D721Med (cell line): ENCODE results near the gene UBE2G1.
A peak's percentile ranks its signal among the peaks of the same experiment; 100 is the strongest.

Experiments used
- DNase-seq: peaks from one replicate; pipeline ENCODE4 v3.0.0; 2011; ENCODE audit warnings: low spot score; ENCODE audit not compliant: insufficient read length
- FAIRE-seq: peaks from 2 replicates; lab custom pipeline; 2011; peaks lifted over from hg19 to GRCh38; lab: Jason Lieb, UNC
- TF ChIP-seq, protein P1 (sequence below): IDR thresholded peaks from 2 replicates; pipeline ENCODE4 v1.5.1; 2012; ENCODE audit warnings: mild to moderate bottlenecking, control low read depth; ENCODE audit not compliant: insufficient read depth; ENCODE audit errors: missing control alignments

UBE2G1 gene

GRCh38 chr17:4366327-4367063 lies at the start of gene UBE2G1:
TSS of gene UBE2G1 (minus strand) at chr17:4366675. CDS start at chr17:4366316, 359 bp downstream.
- TF ChIP-seq, protein P1, sequence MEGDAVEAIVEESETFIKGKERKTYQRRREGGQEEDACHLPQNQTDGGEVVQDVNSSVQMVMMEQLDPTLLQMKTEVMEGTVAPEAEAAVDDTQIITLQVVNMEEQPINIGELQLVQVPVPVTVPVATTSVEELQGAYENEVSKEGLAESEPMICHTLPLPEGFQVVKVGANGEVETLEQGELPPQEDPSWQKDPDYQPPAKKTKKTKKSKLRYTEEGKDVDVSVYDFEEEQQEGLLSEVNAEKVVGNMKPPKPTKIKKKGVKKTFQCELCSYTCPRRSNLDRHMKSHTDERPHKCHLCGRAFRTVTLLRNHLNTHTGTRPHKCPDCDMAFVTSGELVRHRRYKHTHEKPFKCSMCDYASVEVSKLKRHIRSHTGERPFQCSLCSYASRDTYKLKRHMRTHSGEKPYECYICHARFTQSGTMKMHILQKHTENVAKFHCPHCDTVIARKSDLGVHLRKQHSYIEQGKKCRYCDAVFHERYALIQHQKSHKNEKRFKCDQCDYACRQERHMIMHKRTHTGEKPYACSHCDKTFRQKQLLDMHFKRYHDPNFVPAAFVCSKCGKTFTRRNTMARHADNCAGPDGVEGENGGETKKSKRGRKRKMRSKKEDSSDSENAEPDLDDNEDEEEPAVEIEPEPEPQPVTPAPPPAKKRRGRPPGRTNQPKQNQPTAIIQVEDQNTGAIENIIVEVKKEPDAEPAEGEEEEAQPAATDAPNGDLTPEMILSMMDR = no peak
- FAIRE-seq (no peak), DNase-seq (peak; percentile 67)

GRCh38 chr17:4412933-4413831 lies 46.7 kb upstream of the UBE2G1 start:
- DNase-seq (peak; percentile 80), FAIRE-seq (no peak)
- TF ChIP-seq, protein P1 = peak; percentile 76

DNA sequence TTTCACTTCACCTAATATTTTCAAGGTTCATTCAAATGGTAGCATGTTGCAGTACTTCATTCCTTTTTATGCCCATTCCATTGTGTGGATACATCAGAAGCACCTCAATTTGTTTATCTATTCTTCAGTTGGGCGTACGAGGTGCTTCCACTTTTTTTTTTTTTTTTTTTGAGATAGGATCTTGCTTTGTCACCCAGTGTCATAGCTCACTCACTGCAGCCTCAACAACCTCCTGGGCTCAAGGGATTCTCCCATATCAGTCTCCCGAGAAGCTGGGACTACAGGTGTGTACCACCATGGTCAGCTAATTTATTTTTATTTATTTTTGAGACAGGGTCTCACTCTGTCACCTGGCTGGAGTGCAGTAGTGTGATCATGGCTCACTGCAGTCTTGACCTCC lies 44.7 kb upstream of the UBE2G1 start:
- FAIRE-seq (no peak), DNase-seq (no peak)

DNA sequence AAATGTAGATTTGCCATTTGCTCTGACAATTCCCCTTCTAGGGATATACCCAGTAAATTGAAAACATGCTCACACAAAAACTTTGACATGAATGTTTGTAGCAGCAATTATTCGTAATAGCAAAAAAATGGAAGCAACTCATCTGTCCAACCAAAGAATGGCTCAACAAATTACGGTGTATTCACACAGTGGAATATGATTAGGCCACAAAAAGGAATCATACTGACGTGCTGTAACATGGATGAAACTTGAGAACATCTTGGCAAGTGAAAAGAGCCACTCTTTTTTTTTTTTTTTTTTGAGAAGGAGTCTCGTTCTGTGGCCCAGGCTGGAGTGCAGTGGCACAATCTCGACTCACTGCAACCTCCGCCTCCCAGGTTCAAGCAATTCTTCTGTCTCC lies 43.2 kb upstream of the UBE2G1 start:
- no peak for DNase-seq
- no peak for FAIRE-seq
- TF ChIP-seq, protein P1 = no peak

More for the DNA sequence above, 44.7 kb upstream of the UBE2G1 start:
- TF ChIP-seq, protein P1 = no peak

DNA sequence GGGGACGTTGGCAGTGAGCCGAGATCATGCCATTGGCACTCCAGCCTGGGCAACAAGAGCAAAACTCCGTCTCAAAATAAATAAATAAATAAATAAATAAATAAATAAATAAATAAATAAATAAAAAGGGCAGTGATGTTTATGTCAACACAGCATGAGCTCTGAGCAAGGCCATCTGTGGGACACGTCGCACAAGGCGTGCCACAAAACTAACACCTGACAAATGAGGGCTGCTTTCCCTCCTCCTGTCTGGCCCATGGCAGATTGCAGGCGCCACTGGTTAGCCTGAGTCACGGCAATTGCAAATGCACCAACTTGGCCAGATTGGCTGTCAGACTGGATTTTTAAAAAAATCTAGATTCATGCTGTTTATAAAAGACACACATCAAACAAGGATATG lies 41.4 kb upstream of the UBE2G1 start:
- no peak for FAIRE-seq
- TF ChIP-seq, protein P1 = no peak
- DNase-seq = no peak

- DNase-seq = no peak
- no peak for FAIRE-seq
- TF ChIP-seq, protein P1 = no peak
These were observed 40.7 kb upstream of the UBE2G1 start for GRCh38 chr17:4407216-4407615.
